ENCODE data around the gene SLC35A2. TPM values are rescaled to one million over a fixed set of nuclear protein-coding genes. Genes with fewer than 3 reads are reported as not detected.
A peak's percentile ranks its signal among the peaks of the same experiment; 100 is the strongest.

The SLC35A2 gene
- total RNA-seq, 2 experiments from 2014 or later, result 9.9 to 22.2 TPM

DNA sequence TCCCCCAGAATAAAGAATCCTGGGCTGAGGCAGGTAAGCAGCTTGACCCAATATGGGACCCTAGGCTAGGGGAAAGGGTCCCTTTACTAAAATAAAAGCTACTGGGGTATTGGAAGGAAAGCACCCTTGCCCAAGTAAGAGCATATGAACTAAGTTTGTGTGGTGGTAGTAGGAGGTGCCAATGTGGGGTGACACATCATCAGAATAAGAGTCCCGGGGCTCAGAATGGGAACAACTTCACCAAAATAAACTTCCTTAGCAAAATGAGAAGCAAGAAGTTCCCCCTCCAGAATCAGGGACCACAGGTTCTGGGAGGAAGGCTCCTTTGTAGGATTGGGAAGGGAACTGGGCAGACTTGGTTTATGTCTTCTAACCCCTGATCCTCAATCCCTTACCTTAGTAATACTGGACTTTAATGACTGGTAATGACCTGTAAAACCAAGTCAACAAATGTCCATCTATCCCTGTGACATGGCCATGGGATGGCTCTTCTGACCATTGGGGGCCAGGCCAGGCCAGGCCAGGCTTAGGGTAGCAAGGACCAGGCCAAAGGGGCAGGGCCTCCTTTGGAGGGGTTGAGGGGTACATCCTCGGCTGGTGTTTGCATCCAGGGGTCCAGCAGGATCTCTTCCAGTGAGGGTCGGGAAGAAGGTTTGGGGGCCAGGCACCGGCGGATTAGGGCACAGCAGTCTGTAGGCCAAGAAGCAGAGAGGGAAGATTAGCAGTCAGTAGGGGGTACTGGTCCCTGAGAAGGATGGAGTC is 2.3 kb upstream of the SLC35A2 start:
- Histone ChIP-seq H2AFZ (ENCODE audit: low read length) (no peak overlapping the region), H4K20me1 (ENCODE audit: insufficient read depth, low read length) (peaks cover 19% of the 10 kb centered on the region), H3K4me3 (ENCODE audit: low read depth, low read length, poor library complexity, severe bottlenecking) (no peak overlapping the region), H3K79me2 (ENCODE audit: insufficient read depth, low read depth, low read length) (peaks cover 56% of the 10 kb centered on the region), H3K27ac (ENCODE audit: low read depth, low read length, poor library complexity, severe bottlenecking) (no peak overlapping the region), H3K36me3 (ENCODE audit: insufficient read depth, low read length) (peaks cover 60% of the 10 kb centered on the region), H3K9me2 (ENCODE audit: insufficient read depth, low read length) (no peaks in the 10 kb centered on the region), H3K4me2 (ENCODE audit: low read length) (peak overlapping the region; percentile 73; the same call in 1 of the 2 replicates), H3K4me1 (ENCODE audit: insufficient read depth, low read length, poor library complexity, severe bottlenecking) (peaks cover 38% of the 10 kb centered on the region), H3K9me3 (ENCODE audit: low read length) (no peaks in the 10 kb centered on the region)
- no peak for TF ChIP-seq EZH2phosphoT487 (IDR thresholded peaks at IDR 0.05; ENCODE audit: borderline replicate concordance, low read depth, low read length)
- TF ChIP-seq, protein P1, sequence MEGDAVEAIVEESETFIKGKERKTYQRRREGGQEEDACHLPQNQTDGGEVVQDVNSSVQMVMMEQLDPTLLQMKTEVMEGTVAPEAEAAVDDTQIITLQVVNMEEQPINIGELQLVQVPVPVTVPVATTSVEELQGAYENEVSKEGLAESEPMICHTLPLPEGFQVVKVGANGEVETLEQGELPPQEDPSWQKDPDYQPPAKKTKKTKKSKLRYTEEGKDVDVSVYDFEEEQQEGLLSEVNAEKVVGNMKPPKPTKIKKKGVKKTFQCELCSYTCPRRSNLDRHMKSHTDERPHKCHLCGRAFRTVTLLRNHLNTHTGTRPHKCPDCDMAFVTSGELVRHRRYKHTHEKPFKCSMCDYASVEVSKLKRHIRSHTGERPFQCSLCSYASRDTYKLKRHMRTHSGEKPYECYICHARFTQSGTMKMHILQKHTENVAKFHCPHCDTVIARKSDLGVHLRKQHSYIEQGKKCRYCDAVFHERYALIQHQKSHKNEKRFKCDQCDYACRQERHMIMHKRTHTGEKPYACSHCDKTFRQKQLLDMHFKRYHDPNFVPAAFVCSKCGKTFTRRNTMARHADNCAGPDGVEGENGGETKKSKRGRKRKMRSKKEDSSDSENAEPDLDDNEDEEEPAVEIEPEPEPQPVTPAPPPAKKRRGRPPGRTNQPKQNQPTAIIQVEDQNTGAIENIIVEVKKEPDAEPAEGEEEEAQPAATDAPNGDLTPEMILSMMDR (conservative IDR thresholded peaks at IDR 0.05; ENCODE audit: low read length), result no peak
- no TSS peak for BruUV-seq (replicated peaks)
- POLR2A ChIA-PET, result interaction anchor here (0.7 kb wide), 1 partner anchor 25 kb away, joined by 8 read pairs; no protein-coding TSS in a partner anchor
- DNase-seq (ENCODE audit: low spot score), result no peak
- CTCF ChIA-PET (ENCODE audit: unreplicated experiment), result no interaction called here
- intact Hi-C loops (cut with micrococcal nuclease; ENCODE audit: unreplicated experiment), result no loop called here

DNA sequence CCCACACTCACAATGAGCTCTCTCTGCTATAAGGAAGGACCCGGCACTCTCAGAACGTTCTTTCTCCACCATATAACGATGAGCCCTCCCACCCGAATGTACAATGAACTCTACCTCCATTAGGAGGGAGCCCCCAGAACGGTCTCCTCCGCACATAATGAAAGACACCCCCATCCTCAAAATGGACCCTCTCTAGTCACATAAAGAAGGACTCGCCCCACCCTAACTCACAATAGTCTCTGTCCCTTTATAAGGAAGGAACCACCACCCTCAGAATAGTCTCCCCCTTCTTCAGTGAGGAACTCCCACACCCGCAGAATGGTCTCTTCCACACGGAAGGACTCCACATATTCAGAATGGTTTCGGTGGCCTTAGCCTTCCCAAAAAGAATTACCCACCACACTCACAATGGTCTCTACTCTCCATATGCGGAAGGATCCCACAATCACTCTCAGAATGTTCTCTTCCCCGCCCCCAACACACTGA is 477 bp downstream of the SLC35A2 start:
- Histone ChIP-seq H3K4me3 (ENCODE audit: low read depth, low read length, poor library complexity, severe bottlenecking) (peak overlapping the region; percentile 96), H3K9me2 (ENCODE audit: insufficient read depth, low read length) (no peaks in the 10 kb centered on the region), H3K36me3 (ENCODE audit: insufficient read depth, low read length) (peaks cover 49% of the 10 kb centered on the region), H3K4me1 (ENCODE audit: insufficient read depth, low read length, poor library complexity, severe bottlenecking) (peaks cover 37% of the 10 kb centered on the region), H3K79me2 (ENCODE audit: insufficient read depth, low read depth, low read length) (peaks cover 29% of the 10 kb centered on the region), H2AFZ (ENCODE audit: low read length) (peak overlapping the region; percentile 33; the same call in 1 of the 2 replicates), H3K27ac (ENCODE audit: low read depth, low read length, poor library complexity, severe bottlenecking) (peak overlapping the region; percentile 70), H3K9me3 (ENCODE audit: low read length) (no peaks in the 10 kb centered on the region), H4K20me1 (ENCODE audit: insufficient read depth, low read length) (peaks cover 15% of the 10 kb centered on the region), H3K4me2 (ENCODE audit: low read length) (peak overlapping the region; percentile 93)
- ChIA-PET CTCF (ENCODE audit: unreplicated experiment) (interaction anchor here (0.5 kb wide), 1 partner anchor 94 kb away, joined by 3 read pairs; no protein-coding TSS in a partner anchor), POLR2A (interaction anchor here (0.7 to 1.1 kb wide), 2 partner anchors 26 to 170 kb away, joined by 3 to 4 read pairs; no protein-coding TSS in a partner anchor)
- no peak for TF ChIP-seq EZH2phosphoT487 (IDR thresholded peaks at IDR 0.05; ENCODE audit: borderline replicate concordance, low read depth, low read length)
- TF ChIP-seq, protein P1 (conservative IDR thresholded peaks at IDR 0.05; ENCODE audit: low read length), result no peak
- peak; percentile 60 for DNase-seq (ENCODE audit: low spot score)
- intact Hi-C loops (cut with micrococcal nuclease; ENCODE audit: unreplicated experiment), result no loop called here
- no TSS peak for BruUV-seq (replicated peaks)

All from OCI-LY7 (cell line).